ENCODE data around the gene ZMIZ1.

DNA sequence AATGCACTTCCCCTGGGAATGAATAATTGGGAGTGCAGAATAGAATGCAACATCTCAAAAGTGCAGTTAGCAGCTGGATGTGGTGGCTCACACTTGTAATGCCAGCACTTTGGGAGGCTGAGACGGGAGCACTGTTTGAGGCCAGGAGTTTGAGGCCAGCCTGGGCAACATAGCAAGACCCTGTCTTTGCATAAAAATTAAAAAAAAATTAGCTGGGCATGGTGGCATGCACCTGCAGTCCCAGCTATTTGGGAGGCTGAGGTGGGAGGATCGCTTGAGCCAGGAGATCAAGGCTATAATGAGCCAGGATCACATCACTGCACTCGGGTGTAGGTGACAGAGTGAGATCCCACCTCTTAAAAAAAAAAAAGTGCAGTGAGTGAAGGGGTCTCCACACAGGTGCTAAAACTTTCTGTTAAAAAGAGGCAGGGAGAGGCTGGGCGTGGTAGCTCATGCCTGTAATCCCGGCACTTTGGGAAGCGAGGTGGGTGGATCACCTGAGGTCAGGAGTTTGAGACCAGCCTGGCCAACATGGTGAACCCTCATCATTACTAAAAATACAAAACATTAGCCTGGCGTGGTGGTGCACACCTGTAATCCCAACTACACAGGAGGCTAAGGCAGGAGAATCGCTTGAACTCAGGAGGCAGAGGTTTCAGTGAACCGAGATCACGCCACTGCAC, 13.5 kb upstream of the ZMIZ1 start:
- TF ChIP-seq MAFK (IDR thresholded peaks at IDR 0.05; ENCODE audit: partially characterized antibody) (no peak), EHMT2 (IDR thresholded peaks at IDR 0.05; ENCODE audit: low read depth) (no peak), NFE2L2 (conservative IDR thresholded peaks at IDR 0.05; ENCODE audit: low read length) (no peak), HOXB5 (CRISPR knock-in tag; IDR thresholded peaks at IDR 0.05) (no peak), RNF2 (IDR thresholded peaks at IDR 0.05; ENCODE audit: borderline replicate concordance, low read depth) (no peak), TP53 (CRISPR knock-in tag; IDR thresholded peaks at IDR 0.05) (no peak)
- TF ChIP-seq, protein P1, sequence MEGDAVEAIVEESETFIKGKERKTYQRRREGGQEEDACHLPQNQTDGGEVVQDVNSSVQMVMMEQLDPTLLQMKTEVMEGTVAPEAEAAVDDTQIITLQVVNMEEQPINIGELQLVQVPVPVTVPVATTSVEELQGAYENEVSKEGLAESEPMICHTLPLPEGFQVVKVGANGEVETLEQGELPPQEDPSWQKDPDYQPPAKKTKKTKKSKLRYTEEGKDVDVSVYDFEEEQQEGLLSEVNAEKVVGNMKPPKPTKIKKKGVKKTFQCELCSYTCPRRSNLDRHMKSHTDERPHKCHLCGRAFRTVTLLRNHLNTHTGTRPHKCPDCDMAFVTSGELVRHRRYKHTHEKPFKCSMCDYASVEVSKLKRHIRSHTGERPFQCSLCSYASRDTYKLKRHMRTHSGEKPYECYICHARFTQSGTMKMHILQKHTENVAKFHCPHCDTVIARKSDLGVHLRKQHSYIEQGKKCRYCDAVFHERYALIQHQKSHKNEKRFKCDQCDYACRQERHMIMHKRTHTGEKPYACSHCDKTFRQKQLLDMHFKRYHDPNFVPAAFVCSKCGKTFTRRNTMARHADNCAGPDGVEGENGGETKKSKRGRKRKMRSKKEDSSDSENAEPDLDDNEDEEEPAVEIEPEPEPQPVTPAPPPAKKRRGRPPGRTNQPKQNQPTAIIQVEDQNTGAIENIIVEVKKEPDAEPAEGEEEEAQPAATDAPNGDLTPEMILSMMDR (IDR thresholded peaks at IDR 0.05) = no peak
